ENCODE measurements around the gene NFATC1.

The NFATC1 gene

DNA sequence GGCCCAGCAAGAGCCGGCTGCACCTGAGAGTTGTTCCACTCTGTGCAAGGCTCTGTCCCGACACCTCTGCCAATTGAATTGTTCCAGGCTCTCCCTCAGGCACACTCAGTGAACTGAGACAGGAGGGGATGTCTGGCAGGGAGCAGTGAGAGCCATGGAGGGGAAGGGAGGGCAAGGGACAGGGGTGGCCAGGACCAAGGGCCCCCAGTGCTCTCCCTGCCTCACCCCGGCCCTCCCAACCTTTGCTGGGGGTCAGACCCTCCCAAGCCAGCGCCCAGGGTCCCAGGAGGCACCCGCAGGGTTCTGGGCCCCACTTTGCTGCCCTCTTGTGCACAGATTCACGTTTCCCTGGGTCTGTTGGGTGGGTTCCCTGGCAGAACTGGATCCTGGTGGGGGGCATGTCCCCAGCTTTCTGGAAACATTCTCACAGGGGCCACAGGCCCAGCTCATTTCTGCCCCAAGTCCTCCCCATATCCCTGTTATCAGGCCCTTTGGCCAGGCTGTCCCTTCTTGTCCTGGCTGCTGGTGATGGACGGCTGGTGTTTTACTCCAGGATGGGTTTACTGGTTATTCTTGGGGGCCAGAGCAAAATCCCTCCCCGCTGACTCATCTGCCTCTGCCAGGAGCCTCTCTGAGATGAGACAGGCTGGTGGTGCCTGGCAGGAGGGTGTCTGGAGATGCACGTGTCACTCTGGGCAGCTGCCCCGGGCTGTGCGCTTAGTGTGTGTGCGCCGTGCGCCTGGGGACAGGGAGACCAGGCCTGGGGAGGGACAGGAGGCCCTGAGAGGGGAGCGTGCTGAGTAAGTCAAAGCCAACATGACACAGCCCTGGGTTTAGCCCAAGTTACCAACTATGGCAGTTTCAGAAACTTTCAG is 147.4 kb downstream of the NFATC1 start:
- peak in 1 of 4 experiments; percentile 2 for DNase-seq

DNA sequence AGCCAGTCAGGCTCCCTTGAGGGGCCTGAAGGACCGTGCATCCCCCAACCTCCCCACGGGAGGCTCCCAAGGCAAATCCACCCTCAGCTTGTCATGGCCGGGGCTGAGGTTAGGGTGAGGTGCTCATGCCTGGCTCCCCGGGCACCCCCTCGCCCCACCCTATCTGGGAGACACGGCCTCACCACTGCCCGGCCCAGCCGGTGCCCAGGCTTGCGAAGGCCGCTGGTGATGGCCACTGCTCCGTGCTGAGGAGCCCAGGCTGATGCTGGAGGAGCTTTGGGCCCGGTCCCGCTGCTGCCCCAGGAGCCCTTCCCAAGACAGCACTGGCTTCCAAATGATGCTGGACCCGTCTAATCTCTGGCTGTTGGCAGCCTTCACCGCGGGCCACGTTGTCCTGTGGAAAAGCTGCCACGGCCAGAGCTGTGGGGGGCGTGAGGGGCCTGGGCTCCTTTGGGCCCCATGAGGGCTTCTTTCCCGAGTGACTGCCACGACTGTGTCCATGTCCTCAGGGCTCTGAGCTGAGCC is 148.2 kb downstream of the NFATC1 start:
- no peak for DNase-seq

DNA sequence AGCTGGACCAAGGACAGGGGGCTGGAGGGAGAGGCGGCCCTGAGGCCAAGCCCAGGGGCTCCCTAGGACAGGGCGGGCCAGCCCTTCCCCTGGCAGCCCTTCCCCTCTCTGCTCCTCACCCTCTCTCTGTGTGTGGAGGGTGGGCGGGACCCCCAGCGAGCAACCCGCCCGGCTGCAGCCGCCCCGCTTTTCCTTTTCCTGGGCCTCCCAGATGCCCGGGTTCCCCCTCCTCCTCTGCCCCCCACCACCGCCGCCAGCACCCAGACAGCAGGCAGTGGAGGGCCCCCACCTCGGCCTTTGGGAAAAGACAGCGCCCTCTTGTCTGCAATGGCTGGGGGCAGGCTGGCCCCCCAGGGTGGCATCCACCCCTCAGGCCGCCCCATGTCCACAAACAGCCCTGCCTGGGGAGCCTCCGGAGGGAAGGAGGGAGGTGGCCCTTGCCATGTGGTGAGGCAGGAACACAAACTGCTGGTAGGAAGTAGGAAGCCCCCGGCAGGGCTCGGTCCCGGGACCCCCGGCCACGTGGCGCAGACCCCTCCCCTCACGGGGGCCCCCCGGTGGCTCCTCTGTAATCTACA is 148.7 kb downstream of the NFATC1 start:
- DNase-seq: no peak

DNA sequence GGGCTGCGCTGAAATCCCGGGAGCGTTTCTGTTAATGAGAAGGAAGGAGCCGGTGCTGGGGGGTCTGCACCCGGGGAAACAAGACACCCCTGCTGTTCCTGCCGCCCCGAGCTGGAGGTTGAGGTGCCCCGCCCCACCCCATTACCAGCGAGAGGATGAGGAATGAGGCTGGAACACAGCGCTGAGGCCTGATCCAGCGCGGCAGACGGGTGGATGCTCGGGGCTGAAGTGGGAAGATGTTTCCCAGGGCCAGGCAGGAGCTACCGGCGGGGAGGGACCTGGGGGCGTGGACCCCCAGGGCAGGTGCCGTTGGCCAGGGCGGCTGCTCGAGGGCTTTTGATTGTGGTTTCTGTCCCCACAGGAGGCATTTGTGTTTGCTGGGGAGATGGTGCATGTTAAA is 149.5 kb downstream of the NFATC1 start:
- DNase-seq: no peak

DNA sequence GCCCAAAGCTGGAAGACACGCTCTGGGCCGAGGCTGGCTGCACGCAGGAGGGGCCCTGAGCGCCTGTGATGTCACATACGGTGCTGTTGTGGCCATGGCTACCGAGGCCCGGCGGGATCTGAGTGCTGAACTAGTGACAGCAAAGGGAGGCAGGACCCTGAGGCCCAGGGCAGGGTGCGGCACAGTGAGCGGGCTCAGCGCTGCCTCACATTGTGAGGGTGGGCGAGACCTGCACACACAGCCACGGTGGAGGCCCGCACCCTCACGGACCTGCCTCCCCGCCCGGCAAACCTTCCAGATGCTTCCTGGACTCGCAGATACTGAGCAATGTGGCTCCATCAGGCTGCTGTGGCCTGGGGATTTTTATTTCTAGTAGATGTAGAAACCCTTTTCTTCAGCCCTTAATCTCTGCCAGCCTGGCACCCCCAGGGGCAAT is 150.0 kb downstream of the NFATC1 start:
- DNase-seq: no peak

DNA sequence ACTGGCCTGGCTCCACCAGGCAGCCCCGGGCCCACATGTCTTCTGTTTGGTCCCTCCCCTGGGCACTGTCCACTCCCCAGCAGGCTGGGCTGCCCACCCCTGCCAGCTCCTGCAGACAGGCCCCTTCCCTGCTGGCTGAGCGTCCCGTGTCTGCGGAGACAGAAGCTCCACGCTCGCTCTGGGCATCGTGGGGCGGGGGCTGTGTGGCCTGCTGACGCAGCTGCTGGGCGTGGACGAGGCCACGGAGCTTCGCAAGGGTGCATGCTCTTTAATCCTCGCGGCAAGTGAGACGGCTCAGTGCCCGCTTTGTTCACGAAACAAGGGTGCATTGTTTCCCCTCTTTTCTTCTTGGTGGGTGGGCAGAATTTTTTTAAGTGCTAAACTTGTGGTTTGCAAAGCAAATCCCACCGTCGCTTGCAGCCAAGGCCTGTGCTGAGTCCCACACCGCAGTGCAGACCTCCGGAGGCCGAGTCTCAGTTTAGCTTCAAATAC is 151.1 kb downstream of the NFATC1 start:
- DNase-seq: peak in 1 of 4 experiments; percentile 1

DNA sequence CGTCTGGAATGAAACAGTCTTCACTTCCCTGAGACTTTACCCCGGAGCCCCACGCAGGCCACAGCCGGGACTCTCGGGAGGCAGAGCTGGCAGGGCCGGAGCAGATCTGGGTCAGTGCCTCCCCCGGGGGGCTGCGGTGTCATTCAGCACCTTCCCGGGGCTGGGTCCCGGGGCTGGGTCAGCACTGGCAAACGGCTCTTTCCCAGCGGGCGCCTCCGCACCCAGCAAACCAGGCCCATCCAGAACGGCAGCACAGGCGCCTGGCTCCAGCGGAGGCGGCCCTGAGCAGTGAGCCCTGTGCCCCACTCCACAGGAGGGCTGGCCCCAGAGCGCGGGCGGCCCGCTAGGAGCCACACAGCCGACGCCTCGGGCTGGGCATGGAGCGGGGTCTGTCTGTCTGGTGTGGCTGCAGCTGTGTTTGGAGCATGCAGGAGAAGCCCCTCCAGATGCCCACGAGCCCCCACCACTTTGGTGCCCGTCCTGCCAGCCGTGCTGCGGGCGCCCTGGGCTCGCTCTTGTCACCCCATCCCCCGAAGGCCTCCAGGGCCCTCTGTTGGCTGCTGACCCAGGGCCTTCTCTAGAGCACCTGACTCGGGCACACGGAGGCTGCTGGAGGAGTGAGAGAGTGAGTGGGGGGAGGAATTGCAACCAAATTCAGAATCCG is 151.8 kb downstream of the NFATC1 start:
- no peak for DNase-seq

DNA sequence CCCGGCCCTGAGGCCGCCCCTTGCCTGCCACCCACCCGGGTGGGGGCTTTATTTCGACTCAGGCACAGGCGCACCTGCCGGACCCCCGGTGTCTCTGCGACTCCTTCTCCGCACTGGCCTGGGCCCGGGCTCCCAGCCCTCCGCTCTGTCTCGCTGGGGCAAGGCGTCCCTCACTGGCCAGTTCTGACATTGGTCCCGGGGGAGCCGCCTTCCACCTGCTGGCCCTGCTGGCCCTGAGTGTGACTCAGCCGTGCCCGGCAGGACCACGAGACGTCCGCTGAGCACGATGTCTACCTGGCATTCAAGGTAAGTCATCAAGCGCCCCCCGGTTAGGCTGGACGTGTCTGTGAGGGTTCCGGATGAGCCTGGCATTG is 152.3 kb downstream of the NFATC1 start:
- peak in 1 of 4 experiments; percentile 0 for DNase-seq

DNA sequence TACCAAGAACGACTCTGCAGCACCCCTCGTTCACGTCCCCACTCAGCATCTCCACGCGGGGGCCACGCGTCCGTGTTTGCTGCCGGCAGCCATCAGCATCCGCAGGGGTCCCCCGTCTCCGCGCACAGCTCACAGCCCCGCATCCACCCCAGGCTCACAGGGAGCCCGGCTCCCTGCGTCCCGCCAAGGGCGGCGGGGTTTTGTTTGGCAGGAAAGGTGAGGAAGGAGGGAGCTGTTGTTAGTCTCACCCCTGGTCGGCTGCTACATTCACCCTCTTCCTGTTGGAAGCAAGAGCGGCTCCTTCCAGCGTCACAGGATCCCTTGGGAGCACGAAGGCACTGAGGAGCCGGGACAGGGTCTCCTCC is 152.9 kb downstream of the NFATC1 start:
- peak in 1 of 4 experiments; percentile 1 for DNase-seq

DNA sequence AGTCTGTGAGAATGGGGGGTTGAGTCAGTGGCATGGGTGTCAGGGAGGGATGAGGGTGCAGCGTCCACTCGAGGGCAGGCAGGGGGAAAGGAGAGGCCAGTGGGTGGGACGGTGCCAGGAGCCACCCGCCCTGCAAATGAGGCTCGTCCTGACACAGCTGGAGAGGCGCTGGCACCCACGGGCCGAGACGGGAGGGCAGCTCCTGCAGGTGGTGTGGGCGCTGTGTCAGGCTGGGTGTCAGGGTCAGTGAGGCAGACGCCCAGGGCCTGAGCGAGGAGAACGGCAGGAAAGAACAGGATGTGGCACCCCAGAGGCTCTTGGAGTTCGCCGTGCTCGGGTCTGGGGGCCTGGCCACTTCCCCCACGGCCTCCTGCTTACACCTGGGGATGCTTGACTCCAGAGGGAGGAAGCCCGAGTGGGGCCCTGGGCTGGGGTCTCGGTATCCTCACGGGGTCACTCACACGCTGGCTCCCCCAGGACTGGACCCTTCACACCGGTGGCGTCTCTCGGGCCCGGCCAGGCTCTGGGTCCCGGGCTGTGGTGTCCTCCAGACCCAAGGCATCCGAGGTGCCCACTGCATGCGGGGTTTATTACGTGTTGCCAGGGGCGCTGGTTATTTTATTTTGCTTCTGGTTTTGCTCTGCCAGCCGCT is 153.4 kb downstream of the NFATC1 start:
- DNase-seq: no peak

DNA sequence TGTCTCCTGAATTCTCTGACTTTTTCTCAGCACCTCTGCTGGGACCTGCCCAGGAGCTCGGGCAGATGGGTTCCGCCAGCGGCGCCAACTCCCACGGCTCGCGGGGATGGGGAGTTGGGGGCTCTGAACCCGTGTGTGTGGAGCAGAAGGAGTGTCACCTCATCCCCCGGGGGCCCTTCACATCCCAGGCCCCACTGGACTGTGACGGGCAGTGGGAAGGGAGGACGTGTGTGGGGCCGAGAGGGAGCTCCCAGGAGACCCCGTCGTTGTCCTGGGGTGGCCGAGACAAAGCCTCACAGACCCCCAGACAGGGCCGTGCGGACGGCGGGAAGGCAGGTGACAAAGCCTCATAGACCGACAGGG is 153.9 kb downstream of the NFATC1 start:
- DNase-seq: no peak

DNA sequence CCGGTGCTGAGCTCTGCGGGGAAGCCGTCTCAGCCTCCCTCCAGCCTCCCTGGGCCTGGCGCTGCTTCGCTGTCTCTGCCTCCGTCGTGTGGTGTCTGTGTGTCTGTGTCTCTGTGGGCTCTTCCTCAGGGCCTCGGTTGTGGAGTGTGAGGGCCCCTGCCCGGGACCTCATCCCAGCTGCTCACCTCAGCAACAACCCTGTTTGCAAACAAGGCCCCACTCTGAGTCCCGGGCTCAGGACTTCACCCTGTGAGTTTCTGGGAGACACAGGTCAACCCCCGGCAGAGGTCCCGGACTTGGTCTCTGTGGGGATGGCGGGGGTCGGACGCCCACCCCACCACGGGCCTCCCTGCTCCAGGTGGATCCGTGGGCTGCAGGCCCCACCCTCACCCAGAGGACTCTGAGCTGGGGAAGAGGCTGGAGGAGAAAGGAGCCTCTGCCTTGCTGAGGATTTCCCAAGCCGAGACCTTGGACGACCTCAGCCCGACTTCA is 156.5 kb downstream of the NFATC1 start:
- DNase-seq: no peak

DNA sequence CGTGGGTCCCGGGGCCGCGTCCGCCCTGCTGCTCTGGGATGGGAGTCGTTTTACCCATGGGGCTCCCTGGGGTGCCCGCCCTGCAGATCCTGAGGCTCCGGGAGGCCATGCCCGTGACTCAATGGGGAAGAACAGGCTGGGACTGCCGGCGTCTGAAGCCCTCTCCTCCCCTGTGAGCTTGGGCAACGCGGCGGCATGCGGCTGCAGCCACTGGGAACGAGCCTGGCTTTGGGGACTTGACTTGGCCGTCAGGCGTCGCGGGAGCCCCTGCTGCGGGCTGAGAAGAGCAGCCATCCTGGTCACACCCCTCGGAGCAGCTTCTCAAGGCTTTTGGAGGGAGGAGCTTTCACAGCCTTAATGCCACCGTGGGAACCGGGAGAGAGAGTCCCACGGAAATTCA is 157.0 kb downstream of the NFATC1 start:
- DNase-seq: no peak

DNA sequence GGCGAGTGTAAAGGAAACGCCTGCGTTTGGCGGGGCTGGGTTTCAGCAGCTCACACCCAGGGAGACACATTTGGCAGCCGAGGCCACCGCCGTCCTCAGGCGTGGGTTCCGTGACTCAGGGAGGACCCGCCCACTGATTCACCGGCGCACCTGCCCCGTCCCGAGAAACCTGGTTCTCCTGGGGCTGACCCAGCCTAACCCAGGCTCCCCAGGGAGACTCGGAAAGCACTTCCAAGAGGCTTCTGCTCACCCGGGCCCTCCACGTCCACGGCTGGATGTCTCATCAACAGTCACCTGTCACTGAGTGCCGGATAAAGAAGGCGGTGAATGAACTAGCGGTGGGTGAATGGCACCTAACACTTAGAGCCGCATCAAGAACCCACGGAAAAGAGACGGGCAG is 157.4 kb downstream of the NFATC1 start:
- no peak for DNase-seq

DNA sequence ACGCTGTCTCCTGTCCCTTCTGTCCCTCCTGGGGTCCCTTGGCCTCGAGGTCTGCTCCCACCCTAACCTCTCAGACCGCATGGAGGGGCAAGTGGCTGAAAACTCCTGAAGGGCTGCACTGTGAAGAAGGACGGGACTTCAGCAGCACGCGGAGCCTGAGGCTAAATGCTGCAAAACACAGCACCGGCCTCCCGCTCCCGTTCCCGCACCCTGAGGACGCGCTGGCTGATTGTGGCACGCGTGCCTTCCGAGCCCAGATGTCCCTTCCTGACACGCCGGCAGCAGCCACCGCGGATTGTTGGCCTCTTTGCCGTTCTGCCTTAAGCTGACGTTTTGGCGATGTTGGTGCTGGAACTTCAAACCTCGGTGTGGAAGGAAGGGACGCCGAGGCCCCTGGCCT is 158.0 kb downstream of the NFATC1 start:
- DNase-seq: no peak

DNA sequence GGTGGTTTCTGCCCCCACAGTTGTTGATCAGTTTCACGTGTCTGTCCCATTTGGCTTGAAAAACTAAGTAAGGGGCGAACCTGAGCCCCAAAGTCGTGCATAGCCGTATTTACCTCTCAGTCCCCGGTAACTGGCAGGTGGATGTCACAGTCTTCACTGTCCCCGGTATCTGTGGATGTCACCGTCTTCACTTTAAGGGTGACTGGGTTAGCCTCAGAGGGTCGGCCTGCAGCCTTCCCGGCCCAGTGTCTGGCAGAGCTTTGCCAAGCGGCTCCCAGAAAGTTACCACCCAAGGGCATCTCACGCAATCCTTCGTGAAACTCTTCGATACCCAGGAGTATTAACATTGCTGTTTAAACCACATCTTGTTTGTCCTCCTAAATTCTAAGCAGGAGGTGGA is 158.6 kb downstream of the NFATC1 start:
- DNase-seq: no peak

DNA sequence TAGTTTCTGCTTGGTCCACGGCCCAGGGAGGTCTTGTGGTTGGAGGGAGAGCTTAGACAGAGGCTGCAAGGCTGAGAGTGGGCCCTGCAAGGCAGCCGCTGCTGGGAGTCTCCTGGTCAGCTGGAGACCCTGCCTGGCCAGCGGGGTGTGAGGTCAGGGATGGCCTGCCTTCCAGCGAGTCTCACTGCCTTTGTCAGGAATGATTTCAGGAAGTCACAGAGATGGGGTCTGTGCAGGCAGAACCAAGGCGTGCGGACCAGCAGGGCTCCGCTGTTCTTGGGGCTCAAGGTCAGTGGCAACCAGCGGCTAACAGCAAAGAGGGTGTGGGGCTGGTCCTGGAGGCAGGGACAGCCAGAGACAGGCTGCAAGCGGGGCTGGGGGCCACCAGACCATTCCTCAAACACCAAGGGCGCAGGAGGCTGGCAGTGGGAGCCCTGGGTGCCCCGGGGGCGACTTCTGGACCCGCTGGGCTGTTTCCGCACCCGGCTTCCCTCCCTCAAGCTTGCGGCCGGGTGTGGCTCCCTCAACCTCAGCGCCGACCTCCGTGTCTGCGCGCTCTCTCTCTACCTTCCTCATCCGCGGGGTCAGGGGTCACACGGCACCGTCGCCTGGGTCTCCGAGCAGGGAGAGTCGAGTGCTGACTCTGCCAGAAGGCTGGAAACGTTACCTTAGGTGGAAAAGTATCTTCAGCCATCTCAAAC is 159.4 kb downstream of the NFATC1 start:
- DNase-seq: no peak

DNA sequence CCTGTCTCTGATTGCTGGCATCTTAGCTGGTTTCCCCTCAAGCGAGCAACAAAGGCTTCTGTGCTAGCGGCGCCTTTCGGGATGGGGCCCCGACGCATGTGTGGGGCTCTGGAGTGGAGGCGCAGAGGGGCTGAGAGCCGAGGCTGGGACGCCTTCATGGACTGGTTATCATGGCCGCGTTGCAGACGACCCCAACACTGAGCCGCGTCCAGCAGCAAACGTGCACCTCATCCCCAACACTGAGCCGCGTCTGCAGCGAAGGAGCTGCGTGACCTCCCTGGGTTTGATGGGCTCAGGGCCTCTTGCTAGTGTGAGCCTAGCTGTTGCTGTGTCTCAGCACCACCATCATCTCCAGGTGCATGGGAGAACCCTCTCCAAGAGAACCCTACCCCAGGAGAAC is 160.2 kb downstream of the NFATC1 start:
- DNase-seq: no peak

DNA sequence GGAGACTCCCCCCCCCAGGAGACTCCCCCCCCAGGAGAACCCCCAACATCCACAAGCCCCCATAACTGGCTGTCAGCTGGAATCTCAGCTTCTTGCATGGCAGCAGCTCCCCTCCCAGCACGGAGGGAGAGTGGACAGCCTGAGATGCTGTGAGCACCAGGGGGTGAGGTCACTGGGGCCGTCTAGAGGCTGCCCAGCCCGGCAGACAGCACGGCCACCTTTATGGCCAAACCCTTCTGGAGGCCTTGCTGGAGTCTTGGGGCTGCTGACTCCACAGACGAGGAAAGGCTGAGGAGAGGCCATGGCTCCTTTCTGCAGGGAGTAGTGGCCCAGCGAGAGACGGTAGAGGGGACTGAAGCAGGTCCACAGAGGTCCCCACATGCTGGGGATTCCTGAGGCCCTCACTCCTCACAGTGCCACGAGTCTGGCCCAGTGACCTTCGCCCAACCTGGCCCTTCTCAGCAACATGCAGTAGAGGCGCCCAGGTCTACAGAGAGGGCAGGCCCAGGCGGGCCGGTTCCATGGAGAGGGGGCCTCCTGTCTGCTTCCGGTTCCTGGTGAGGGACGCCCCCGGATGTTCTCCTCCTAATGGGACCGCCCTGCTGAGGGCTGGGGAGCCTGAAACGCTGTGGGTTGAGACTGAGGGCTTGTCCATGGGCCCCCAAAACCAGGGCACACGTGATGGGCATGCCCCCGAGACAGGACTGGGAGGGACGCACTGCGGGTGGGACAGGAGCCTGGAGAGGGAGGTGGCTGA is 161.3 kb downstream of the NFATC1 start:
- DNase-seq: no peak

DNA sequence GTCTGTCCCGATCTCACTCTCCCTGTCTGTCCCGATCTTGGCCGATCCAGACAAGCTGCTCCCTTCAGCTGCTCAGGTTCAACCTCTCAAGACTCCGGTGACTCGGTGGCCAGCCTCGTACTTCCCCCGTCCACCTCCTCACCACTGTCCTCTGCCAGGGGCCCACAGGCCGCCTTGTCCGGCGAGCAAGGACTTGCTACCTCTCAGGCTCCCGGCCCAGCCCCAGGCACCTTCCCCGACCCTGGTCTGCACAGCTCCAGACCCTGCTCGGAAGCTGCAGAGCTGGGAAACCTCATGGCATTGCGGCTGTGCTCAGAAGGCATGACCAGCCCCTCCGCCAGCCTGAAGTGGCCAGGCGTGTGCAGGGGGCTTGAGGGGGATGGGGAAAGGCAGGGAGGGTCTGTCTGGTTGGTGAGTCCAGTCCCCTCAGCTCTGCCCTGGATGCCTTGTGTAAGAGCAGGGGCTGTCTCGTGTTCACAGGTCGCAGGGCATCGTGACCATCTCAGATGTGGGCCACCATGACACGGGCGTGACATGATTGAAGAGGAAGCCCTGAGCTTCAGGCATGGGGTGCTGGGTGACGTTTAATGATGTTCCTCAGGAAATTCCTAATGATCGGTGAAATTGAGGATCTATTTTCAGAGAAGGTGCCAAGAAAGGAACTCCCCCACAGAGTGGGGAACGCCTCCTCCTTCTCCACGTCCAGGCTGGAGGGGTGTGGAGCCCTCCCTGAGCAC is 162.6 kb downstream of the NFATC1 start:
- no peak for DNase-seq
